LNCAP (cell line): ENCODE measurements around the gene GPHB5.

Source experiments
- TF ChIP-seq, protein P1 (sequence below): fragments of 450-650 bp; IDR thresholded peaks from 2 replicates; pipeline ENCODE4 v1.5.1; 2017; ENCODE audit warnings: mild to moderate bottlenecking

The GPHB5 gene

DNA sequence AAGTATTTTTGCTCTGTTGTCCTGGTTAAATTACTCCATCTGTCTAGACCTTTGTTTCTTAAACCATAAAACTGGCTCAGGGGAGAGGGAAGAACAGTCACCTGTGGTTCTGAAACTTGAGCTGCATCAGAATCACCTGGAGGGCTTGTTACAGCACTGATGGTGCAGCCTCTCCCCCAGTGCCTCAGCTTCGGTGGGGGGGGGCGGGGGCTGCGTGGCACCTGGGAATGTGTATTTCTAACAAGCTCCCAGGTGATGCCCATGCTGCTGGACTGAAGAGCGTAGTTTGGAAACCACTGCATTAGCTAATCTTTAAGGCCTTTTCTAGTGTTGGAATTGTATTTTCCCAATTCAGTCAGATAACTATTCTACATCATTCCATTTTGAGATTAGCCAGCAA is 42.7 kb downstream of the GPHB5 start:
- TF ChIP-seq, protein P1, sequence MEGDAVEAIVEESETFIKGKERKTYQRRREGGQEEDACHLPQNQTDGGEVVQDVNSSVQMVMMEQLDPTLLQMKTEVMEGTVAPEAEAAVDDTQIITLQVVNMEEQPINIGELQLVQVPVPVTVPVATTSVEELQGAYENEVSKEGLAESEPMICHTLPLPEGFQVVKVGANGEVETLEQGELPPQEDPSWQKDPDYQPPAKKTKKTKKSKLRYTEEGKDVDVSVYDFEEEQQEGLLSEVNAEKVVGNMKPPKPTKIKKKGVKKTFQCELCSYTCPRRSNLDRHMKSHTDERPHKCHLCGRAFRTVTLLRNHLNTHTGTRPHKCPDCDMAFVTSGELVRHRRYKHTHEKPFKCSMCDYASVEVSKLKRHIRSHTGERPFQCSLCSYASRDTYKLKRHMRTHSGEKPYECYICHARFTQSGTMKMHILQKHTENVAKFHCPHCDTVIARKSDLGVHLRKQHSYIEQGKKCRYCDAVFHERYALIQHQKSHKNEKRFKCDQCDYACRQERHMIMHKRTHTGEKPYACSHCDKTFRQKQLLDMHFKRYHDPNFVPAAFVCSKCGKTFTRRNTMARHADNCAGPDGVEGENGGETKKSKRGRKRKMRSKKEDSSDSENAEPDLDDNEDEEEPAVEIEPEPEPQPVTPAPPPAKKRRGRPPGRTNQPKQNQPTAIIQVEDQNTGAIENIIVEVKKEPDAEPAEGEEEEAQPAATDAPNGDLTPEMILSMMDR = no peak

DNA sequence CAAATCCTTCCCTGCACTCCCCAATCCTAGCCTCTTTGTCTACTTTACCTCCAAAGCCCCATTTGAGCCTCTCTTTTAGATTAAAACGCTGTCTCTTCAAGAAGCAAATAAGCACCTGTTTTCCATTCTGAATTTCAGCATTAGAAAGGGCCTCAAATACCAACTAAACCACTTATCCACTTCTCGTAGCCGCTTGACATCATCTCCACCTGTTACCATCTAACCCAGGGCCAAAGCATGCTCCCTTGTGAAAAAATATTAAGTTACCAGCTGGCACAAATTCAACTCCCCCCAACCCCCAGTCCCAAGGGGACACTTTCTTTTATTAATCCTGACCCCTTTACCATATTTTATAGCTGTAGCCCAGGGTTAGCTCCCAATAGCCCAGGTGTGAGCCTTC is 43.1 kb downstream of the GPHB5 start:
- TF ChIP-seq, protein P1 = no peak

DNA sequence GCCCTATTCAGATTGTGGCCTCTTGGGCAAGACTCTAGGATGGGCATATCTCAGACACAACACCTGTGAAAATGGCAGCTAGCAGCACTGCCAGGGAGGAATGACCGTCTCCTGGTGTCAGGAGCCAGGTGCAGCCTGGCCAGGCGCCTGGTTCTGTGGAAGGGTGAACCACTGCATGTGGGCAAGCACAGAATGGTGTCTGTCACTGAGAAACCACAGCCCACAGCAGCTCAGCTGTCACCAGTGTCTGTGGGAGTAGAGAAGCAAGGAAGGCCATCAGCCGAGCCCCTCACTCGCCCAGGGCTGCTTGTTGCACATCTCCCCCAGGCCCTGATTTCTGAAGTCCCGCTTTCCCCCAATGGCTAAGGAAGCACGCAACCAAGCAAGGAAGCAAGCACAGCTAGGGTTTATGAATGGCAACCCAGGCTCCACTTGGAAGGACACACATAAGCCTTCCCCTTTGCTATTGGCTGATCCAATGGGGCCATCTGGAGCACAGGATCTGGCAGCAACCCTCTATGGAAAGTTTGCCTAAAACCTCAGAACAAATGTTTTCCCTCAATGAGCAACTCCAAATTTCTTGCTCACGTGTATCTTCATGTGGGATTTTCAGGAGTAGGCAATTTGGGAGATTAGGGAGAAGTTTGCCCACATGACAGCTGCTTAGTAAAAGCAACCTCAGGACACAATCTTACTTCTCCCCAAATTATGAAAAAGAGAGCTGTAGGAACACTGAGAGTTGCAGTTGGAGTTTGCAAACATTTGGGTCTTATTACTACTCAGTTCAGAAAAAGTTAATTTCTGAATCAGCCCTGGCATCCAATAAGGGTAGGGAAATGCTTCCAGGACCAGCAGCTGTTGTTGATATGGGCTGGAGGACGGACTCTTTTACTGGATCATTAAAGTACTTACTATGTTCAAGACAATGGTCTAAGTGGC is 44.7 kb downstream of the GPHB5 start:
- TF ChIP-seq, protein P1 = no peak

DNA sequence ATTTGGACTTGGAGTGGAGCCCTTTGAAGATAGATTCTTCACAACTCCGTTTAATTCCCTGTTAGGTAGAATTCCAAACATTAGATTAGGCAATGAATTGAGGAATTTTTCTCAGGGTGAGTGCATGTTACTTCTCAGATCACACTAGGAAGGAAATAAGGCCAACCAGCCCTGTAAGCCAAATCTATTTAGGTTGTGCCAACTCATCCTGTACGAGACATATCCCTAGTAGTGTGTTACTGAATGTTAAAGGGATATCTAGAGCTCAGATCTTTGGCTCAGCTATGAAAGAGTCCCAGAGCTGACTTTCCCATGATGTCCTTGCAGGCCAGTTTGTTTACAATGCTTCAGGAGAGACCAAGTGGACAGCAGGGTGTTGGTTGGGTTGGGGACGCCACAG is 45.6 kb downstream of the GPHB5 start:
- TF ChIP-seq, protein P1 = no peak

DNA sequence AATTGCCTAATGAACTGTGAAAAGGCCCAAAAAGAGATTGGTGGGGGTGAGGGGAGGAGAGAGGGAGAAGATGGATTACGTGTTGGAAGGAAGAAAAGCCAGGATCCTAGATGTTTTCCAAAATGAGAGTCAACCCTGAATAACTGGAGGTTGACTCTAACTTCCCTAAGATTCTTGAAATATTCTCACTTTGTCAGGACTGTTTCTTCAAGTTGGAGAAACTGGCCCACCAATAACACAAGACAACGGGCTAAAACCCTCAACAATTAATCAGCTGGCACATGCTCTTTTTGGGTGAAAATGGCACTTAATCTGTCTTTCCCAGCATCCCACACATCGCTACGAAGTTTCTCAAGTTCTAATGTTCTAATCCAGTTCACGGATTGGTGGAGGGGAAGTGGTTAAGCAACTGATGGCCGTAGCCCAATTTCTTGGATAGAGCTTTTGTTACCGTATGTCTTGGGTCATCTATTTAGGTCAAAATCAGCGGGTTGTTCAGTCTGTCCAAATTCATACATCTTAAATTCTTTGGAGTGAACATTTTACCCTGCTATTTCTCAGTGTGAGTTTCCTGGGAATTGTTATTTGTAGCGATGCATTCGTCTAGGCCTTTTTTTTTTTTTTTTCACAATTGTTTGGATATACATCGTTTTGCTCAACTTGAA is 49.0 kb downstream of the GPHB5 start:
- TF ChIP-seq, protein P1 = no peak

DNA sequence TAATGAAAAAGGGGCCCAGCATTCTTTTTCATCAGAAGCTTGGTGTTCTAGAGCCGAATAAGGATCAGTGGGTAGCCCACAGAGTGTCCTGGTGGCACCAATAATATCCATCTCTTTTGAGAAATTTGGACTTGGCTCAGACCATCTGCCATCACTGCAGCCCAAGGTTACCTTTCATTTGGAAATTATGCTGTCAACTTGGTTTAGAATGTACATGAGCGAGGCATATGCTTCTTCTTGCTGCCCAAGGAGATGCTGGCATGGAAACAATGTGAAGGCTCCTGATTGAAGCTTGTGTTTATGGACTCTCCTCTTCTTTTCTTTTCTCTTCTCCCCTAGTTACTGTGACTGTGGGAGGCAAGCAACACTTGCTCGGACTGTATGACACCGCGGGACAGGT is 50.0 kb downstream of the GPHB5 start:
- TF ChIP-seq, protein P1 = no peak

DNA sequence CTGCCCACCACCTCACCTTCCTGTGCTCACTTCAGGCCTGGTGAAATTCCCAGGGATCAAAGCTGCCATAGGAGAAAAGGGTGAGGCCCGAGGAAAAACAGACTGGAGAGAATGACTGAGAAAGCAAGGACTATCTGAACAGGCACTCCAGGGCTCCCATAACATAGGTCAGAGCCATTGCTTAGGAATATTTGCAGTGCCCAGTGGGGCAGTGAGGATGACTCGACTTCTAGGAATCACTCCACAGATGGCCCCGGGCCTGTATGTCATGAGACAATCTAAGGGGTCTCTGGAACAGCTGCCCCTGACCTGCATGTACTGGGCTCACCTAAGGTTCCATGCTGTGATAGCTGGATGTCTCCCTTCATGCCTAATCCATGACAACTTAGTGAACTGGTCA is 51.6 kb downstream of the GPHB5 start:
- TF ChIP-seq, protein P1 = no peak
